RCC 7860 (cell line): ENCODE results near the gene PNPLA4.

Experiments used
- DNase-seq: peaks from one replicate; pipeline ENCODE4 v3.0.0-alpha.2; 2015; ENCODE audit warnings: low spot score
- FAIRE-seq: peaks from 2 replicates; lab custom pipeline; 2012; peaks lifted over from hg19 to GRCh38; lab: Jason Lieb, UNC

PNPLA4 gene

GRCh38 chrX:7927259-7928167, at the start of gene PNPLA4:
Gene PNPLA4, minus strand, starts transcription at chrX:7927413. Its CDS starts 1,294 bp downstream, at chrX:7926119.
- FAIRE-seq (peak; percentile 57), DNase-seq (peak; percentile 62)

DNA sequence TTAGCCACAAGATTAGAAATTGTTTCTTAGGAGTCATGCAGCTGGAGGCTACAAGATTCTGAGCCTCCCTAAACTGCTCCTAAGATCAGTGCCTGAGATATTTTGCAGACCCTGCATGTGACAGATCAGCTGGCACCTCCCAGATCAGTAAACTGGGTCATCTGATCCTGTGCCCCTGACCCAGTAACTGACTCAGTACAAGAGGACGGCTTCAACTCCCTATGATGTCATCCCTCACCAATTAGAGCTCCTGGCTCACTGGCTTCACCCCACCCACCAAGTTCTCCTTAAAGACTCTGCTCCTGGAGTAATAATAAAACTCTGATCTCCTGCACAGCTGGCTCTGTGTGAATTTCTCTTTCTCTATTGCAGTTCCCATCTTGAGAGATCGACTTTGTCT, 45.4 kb upstream of the PNPLA4 start:
- FAIRE-seq: no peak

DNA sequence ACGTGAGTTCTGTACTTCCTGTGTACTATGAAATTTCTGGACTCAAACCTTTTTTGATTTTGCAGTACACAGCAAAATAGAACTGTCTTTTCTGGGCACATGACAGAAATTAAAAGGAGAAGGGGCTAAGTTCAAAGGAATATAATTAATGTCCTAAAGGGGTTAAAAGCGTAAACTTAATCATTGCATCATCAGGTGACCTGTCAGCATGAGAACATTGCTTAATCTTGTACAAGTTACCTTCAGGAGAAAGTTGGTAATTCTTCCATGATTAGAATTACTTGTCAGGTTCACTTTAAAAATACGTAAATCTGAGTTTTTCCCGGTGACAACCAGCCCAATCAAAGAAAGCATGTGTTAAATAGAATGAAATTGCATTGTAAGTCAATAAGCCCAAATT, 43.2 kb upstream of the PNPLA4 start:
- no peak for FAIRE-seq
- DNase-seq: no peak

More for the DNA sequence above, 45.4 kb upstream of the PNPLA4 start:
- DNase-seq: no peak

GRCh38 chrX:7965436-7965835, 38.2 kb upstream of the PNPLA4 start:
- FAIRE-seq: no peak
- DNase-seq: no peak

GRCh38 chrX:7960246-7960645, 33.0 kb upstream of the PNPLA4 start:
- DNase-seq (no peak), FAIRE-seq (no peak)

GRCh38 chrX:7953446-7953845, 26.2 kb upstream of the PNPLA4 start:
- FAIRE-seq: no peak
- no peak for DNase-seq

GRCh38 chrX:7950865-7951264, 23.7 kb upstream of the PNPLA4 start:
- FAIRE-seq (no peak), DNase-seq (no peak)

- FAIRE-seq (no peak), DNase-seq (no peak)
Measured at GRCh38 chrX:7948483-7948882, 21.3 kb upstream of the PNPLA4 start.

- no peak for FAIRE-seq
- no peak for DNase-seq
Measured at GRCh38 chrX:7946960-7947359, 19.7 kb upstream of the PNPLA4 start.

DNA sequence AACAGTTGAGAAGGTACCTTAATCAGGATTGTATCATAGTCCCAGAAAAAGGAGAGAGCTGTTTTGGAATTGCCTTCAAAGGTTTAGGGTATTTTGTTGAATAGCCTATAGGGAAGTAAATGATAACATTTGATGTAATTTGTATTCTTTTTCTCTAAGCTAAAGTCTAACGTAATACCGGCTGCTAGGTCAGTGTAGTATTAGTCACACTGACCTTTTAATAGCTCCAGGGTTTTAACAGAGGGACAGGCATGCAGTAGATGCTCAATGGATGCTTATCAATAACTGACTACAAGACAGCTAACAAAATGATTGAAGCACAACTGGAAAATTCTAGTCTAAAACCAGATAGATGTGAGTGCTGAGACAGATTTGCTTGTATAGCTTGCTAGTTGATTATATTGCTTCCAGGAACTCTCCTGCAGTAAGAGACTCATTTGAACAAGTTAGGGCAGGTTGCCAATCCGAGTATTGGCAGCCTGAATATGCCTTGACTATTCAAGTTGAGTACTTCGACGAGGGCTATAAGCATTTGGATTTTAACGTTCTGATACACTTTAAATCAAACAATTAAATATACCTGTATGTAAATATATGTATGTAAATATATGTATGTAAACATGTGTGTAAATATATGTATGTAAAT, 16.5 kb upstream of the PNPLA4 start:
- no peak for DNase-seq
- no peak for FAIRE-seq

DNA sequence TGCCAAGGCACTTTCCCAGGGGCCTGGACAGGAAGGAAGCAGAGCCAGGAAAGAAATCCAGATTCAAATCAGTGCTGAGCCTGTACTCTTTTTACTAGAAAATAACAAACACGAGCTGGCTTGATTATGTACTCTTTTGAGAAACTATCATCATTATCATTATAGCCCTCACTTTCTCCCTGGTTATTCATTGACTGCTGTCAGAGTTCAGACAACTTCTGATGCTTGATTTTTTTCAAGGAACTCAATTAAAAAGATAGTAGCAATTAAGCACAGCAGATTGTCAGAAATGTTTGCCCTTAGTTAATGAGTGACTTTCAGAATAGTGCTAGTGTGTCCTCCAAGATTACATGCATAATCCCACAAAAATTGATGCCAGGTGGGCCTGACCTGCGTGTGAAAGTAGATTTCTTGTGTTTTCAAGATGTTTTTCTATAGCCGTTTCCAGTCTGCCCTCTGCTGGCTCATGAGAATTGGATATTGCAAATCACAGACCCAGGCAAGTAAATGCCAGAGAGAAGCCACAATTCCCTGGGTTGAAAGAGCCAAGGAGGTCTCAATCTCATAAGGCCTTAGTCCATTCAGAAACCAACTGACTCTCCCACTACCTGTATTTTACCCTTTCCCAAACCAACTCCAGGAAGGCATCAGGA, 14.3 kb upstream of the PNPLA4 start:
- no peak for FAIRE-seq
- DNase-seq: no peak

DNA sequence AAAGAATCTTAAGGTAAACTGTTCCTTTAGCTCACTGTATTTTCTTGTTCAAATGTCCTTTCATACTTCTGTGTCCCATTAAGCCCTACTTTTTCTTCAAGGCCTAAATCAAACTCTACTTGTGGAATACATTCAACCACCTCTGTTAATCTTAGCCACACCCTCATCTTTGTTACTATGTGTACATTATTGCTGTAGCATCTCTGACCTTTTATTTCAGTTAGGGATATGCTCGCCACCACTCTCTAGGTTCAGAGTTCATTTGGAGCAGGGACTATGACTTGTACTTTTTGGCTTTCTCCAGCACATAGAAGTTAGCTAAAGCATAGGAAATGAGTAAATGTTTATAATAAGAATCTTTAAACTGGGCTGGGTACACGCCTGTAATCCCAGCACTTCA, 6.8 kb upstream of the PNPLA4 start:
- FAIRE-seq (no peak), DNase-seq (no peak)

GRCh38 chrX:7926914-7927258, 327 bp downstream of the PNPLA4 start:
- DNase-seq: no peak
- no peak for FAIRE-seq

GRCh38 chrX:7926501-7926900, 712 bp downstream of the PNPLA4 start:
- DNase-seq: no peak
- no peak for FAIRE-seq

GRCh38 chrX:7925867-7926472, 1.2 kb downstream of the PNPLA4 start:
- DNase-seq: peak; percentile 23
- peak; percentile 34 for FAIRE-seq

- no peak for DNase-seq
- no peak for FAIRE-seq
Measured at GRCh38 chrX:7921750-7922149, 5.5 kb downstream of the PNPLA4 start.

DNA sequence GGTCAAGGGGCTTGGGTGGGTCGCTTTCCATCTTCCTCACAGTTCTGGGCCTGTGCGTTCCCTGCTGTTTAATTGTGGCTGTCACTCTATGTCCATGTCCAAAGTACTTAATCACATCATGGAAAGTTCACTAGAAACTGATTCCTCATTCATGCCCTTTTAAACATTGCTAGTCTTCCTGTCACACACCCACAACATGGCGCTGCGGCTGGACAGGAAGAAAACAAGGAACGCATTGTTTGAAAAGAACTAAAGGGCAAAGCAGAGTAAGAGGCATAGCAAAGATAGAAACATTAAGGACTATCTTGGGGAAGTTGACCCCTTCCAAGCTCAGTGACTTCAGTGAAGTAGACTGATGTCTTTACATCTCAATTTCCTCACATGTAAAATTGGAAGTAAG, 18.4 kb downstream of the PNPLA4 start:
- FAIRE-seq (no peak), DNase-seq (no peak)

DNA sequence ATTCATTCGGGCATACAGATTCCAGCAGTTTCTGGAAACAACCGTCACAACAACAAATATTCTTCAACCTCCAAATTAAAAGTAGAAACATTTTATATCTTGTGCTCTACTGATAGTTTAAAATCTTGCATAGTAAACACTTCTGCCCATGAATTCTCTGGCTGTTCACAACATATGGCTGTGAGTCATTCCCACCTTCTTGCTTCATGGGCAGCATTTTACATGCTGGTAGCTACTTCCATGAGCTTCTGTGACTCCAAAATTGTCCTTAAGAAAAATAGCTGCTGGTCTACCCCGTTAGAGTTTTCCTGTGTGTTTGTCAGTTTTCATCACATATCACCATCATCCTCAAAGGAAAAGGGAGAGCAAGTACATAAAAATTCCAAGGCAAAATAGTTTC, 22.7 kb downstream of the PNPLA4 start:
- DNase-seq (no peak), FAIRE-seq (no peak)

- no peak for FAIRE-seq
- DNase-seq: no peak
Measured at GRCh38 chrX:7891928-7892327, 35.3 kb downstream of the PNPLA4 start.

GRCh38 chrX:7889680-7890079, 37.5 kb downstream of the PNPLA4 start:
- DNase-seq: peak; percentile 17
- peak; percentile 86 for FAIRE-seq

GRCh38 chrX:7889135-7889534, 38.1 kb downstream of the PNPLA4 start:
- DNase-seq (no peak), FAIRE-seq (peak; percentile 12)
